IMR-90 (cell line): ENCODE measurements around the gene MTMR3. TPM values are rescaled to one million over a fixed set of nuclear protein-coding genes. Genes with fewer than 3 reads are reported as not detected.

Experiments used
- ATAC-seq: fragments of 200-7000 bp; cut with Tn5 transposase; 2 replicates; pipeline ENCODE4 v1.9.1; 2020; ENCODE audit warnings: low read depth, mild to moderate bottlenecking, moderate library complexity
- BruUV-seq: library from RNA; stranded (reverse); fragments of 400-500 nt; replicated peaks from 2 replicates; lab custom pipeline; 2021; lab: Mats Ljungman, UMichigan
- CTCF ChIA-PET: fragments of 300-600 bp; formaldehyde crosslinking; extraction: SDS; loops from one replicate; lab custom pipeline; 2021; ENCODE audit warnings: antibody characterized with exemption; lab: Yijun Ruan, JAX
- POLR2A ChIA-PET: fragments of 300-600 bp; sonication (Branson Sonifier 250); formaldehyde crosslinking; loops from one replicate; lab custom pipeline; 2022; ENCODE audit warnings: antibody characterized with exemption; ENCODE audit not compliant: unreplicated experiment; lab: Charles Lee
- DNase-seq: peaks from one replicate; pipeline ENCODE4 v3.0.0; 2013
- H2AFZ ChIP-seq: replicated peaks from 2 replicates; pipeline ENCODE3; 2013; ENCODE audit warnings: low read length, mild to moderate bottlenecking; ENCODE audit not compliant: poor library complexity
- H2AK5ac ChIP-seq: 2 replicates; pipeline ENCODE4 v1.6.1; 2013; ENCODE audit warnings: low read depth, low read length, inconsistent platforms
- H2AK9ac ChIP-seq: replicated peaks from 2 replicates; pipeline ENCODE3; 2013; ENCODE audit warnings: mild to moderate bottlenecking, low read depth, low read length, moderate library complexity; ENCODE audit not compliant: poor library complexity
- H2BK120ac ChIP-seq: 2 replicates; pipeline ENCODE4 v1.6.1; 2013; ENCODE audit warnings: low read depth, low read length, inconsistent platforms
- H2BK15ac ChIP-seq: 3 replicates; pipeline ENCODE4 v1.6.1; 2013; ENCODE audit warnings: low read depth, low read length, inconsistent platforms
- H2BK20ac ChIP-seq: 2 replicates; pipeline ENCODE4 v1.6.1; 2013; ENCODE audit warnings: low read depth, mild to moderate bottlenecking, inconsistent platforms, low read length, moderate library complexity
- H2BK5ac ChIP-seq: 2 replicates; pipeline ENCODE4 v1.6.1; 2013; ENCODE audit warnings: mild to moderate bottlenecking, low read depth, low read length, inconsistent platforms; ENCODE audit not compliant: poor library complexity, severe bottlenecking
- H3K14ac ChIP-seq: replicated peaks from 2 replicates; pipeline ENCODE4 v1.6.1; 2013; ENCODE audit warnings: low read depth, low read length, inconsistent platforms
- H3K18ac ChIP-seq: 2 replicates; pipeline ENCODE4 v1.6.1; 2013; ENCODE audit warnings: low read depth, low read length, control low read depth
- H3K23ac ChIP-seq: 2 replicates; pipeline ENCODE4 v1.6.1; 2013; ENCODE audit warnings: low read depth, low read length, inconsistent platforms
- H3K27ac ChIP-seq: 2 replicates; pipeline ENCODE4 v1.5.1; 2013; ENCODE audit warnings: mild to moderate bottlenecking, control low read depth, low read length; ENCODE audit not compliant: insufficient read depth
- H3K27me3 ChIP-seq: 2 replicates; pipeline ENCODE4 v1.6.1; 2013; ENCODE audit warnings: low read length; ENCODE audit not compliant: control insufficient read depth, insufficient read depth
- H3K36me3 ChIP-seq: 2 replicates; pipeline ENCODE4 v1.6.1; 2013; ENCODE audit warnings: low read length, mixed read lengths; ENCODE audit not compliant: control insufficient read depth, insufficient read depth
- H3K4ac ChIP-seq: 2 replicates; pipeline ENCODE4 v1.6.1; 2013; ENCODE audit warnings: low read depth, low read length, inconsistent platforms
- H3K4me1 ChIP-seq: 2 replicates; pipeline ENCODE4 v1.6.1; 2013; ENCODE audit warnings: low read length, mixed read lengths; ENCODE audit not compliant: control insufficient read depth, insufficient read depth
- H3K4me2 ChIP-seq: 2 replicates; pipeline ENCODE4 v1.6.1; 2013; ENCODE audit warnings: low read depth, mild to moderate bottlenecking, control low read depth, low read length, moderate library complexity
- H3K4me3 ChIP-seq: 2 replicates; pipeline ENCODE4 v1.5.1; 2013; ENCODE audit warnings: low read depth, mild to moderate bottlenecking, control low read depth, low read length, moderate library complexity; ENCODE audit not compliant: insufficient read depth
- H3K56ac ChIP-seq: 2 replicates; pipeline ENCODE4 v1.6.1; 2013; ENCODE audit warnings: low read length, inconsistent platforms; ENCODE audit not compliant: insufficient read depth; ENCODE audit errors: extremely low read depth
- H3K79me1 ChIP-seq, 2 experiments: 2 replicates each; pipeline ENCODE4 v1.6.1; 2013; ENCODE audit warnings: low read length in 2 of 2, inconsistent platforms in 1 of 2, low read depth in 1 of 2
- H3K9ac ChIP-seq: 2 replicates; pipeline ENCODE4 v1.6.1; 2013; ENCODE audit warnings: low read depth, low read length, control low read depth
- H3K9me1 ChIP-seq: 2 replicates; pipeline ENCODE4 v1.6.1; 2013; ENCODE audit warnings: low read length, inconsistent platforms; ENCODE audit not compliant: insufficient read depth
- H3K9me3 ChIP-seq: 2 replicates; pipeline ENCODE4 v1.6.1; 2013; ENCODE audit warnings: low read length; ENCODE audit not compliant: control insufficient read depth, insufficient read depth
- H4K20me1 ChIP-seq: 2 replicates; pipeline ENCODE4 v1.6.1; 2013; ENCODE audit warnings: low read length, inconsistent platforms; ENCODE audit not compliant: insufficient read depth
- H4K5ac ChIP-seq: 2 replicates; pipeline ENCODE4 v1.6.1; 2013; ENCODE audit warnings: mild to moderate bottlenecking, low read depth, low read length, control low read depth
- H4K8ac ChIP-seq, 2 experiments: 2 replicates each; pipeline ENCODE4 v1.6.1; 2013; ENCODE audit warnings: low read depth in 2 of 2, low read length in 2 of 2, control low read depth in 1 of 2, inconsistent platforms in 1 of 2
- H4K91ac ChIP-seq: 2 replicates; pipeline ENCODE4 v1.6.1; 2013; ENCODE audit warnings: low read depth, low read length, inconsistent platforms; ENCODE audit not compliant: insufficient read depth
- CHD1 ChIP-seq: IDR thresholded peaks from 2 replicates; pipeline ENCODE4 v1.6.1; 2012; ENCODE audit warnings: low read depth, low read length, improper control_type of control experiment
- FOS ChIP-seq: fragments of 150-350 bp; IDR thresholded peaks from 2 replicates; pipeline ENCODE4 v1.6.1; 2016; ENCODE audit warnings: low read depth, low read length
- MAZ ChIP-seq: IDR thresholded peaks from 2 replicates; pipeline ENCODE4 v1.6.1; 2012; ENCODE audit warnings: low read depth, mild to moderate bottlenecking, low read length, improper control_type of control experiment, moderate library complexity, borderline replicate concordance
- RAD21 ChIP-seq: IDR thresholded peaks from 2 replicates; pipeline ENCODE4 v1.6.1; 2012; ENCODE audit warnings: low read length, improper control_type of control experiment
- RCOR1 ChIP-seq: IDR thresholded peaks from 2 replicates; pipeline ENCODE4 v1.6.1; 2012; ENCODE audit warnings: mild to moderate bottlenecking, low read length, improper control_type of control experiment; ENCODE audit not compliant: insufficient replicate concordance
- WGBS, 2 experiments: methylation state at CpG; one replicate each; pipeline versions ENCODE4 v1.1.5 to v1.1.7; 2013; ENCODE audit warnings: missing lambda C conversion rate in 2 of 2; ENCODE audit not compliant: insufficient read length in 1 of 2; ENCODE audit errors: extremely low coverage in 2 of 2; 5-methylcytosine and 5-hydroxymethylcytosine counted together
- dilution Hi-C: fragments of 300-500 bp; cut with HindIII; formaldehyde crosslinking; loops from one replicate; pipeline ENCODE4 v1.14.3; 2018; ENCODE audit warnings: low sequenced_read_pairs; ENCODE audit not compliant: unreplicated experiment
- in situ Hi-C: fragments of 300-500 bp; cut with MboI; formaldehyde crosslinking; loops from 3 replicates; pipeline ENCODE4 v1.14.3; 2019; ENCODE audit warnings: low sequenced_read_pairs, inconsistent platforms, mixed read lengths
- intact Hi-C: fragments of 100-400 bp; cut with micrococcal nuclease; formaldehyde crosslinking; loops from 2 replicates; pipeline ENCODE4 v1.10.0; 2022
- polyA plus RNA-seq, 3 experiments: library from polyadenylated mRNA; depleted of rRNA; stranded (reverse); fragments of >200 nt; gene quantifications; 2 replicates each; pipeline ENCODE4 v1.2.3, GENCODE V29; 2012; ENCODE audit warnings: low replicate concordance in 1 of 3
- total RNA-seq: library from RNA; depleted of rRNA; stranded (reverse); fragments of >200 nt; gene quantifications from 2 replicates; pipeline ENCODE4 v1.2.3, GENCODE V29; 2012

MTMR3 gene
- total and polyA plus RNA-seq, 2 of the 4 experiments (the other 2 are of a cell fraction), result 21.3 to 29.4 TPM

DNA sequence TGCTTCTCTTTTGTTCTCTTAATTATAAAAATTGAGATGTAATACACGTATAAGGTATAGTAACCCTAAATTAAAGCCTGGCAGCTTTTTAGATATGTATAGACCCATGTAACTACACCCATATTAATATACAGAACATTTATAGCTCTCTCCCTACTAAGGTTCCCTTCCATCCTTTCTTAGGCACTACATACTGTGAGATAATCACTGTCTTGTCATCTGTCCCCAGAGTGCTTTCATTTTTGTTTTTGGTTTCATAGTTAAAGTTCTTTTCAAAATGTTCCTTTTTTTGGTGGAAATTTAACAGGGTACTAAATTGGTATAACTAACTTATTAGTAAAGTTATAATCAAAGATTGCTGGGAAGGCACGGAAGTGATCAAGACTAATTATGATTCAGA is 49.2 kb downstream of the MTMR3 start:
- no peak overlapping the region for H3K9ac ChIP-seq
- no peak overlapping the region for H2BK120ac ChIP-seq
- ChIA-PET CTCF (interaction anchor here (1.0 to 1.1 kb wide), 2 partner anchors 49 to 73 kb away, joined by 3 read pairs; no protein-coding TSS in a partner anchor), POLR2A (no interaction called here)
- H3K4me2 ChIP-seq, result no peak overlapping the region
- H3K23ac ChIP-seq, result no peak overlapping the region
- no peak overlapping the region for H3K4ac ChIP-seq
- no CpG with 5 or more reads among the region's 2 CpGs for WGBS, 2 experiments
- no peak overlapping the region for H2BK15ac ChIP-seq
- H2AK9ac ChIP-seq, result no peak overlapping the region
- no peak overlapping the region for H2BK20ac ChIP-seq
- in situ Hi-C loops (no loop called here), dilution Hi-C loops (no loop called here), intact Hi-C loops (no loop called here)
- H3K79me1 ChIP-seq, result peaks cover 16 to 53% of the 10 kb centered on the region in 2 experiments
- no peak overlapping the region for H3K18ac ChIP-seq
- H3K4me3 ChIP-seq, result no peak overlapping the region
- H4K5ac ChIP-seq, result no peak overlapping the region
- no peak for ATAC-seq
- no peak overlapping the region for H2AFZ ChIP-seq
- H4K91ac ChIP-seq, result no peak overlapping the region
- DNase-seq, result no peak
- H3K9me3 ChIP-seq, result no peaks in the 10 kb centered on the region
- H3K27ac ChIP-seq, result no peak overlapping the region
- peaks cover 49% of the 10 kb centered on the region for H4K20me1 ChIP-seq
- no peaks in the 10 kb centered on the region for H3K27me3 ChIP-seq
- H3K9me1 ChIP-seq, result 0 out of 2 replicates have a peak, but pooled peaks cover 2% of the 10 kb centered on the region
- BruUV-seq, result no TSS peak
- no peaks in the 10 kb centered on the region for H3K36me3 ChIP-seq
- H2BK5ac ChIP-seq, result no peak overlapping the region
- H3K14ac ChIP-seq, result no peak overlapping the region
- no peaks in the 10 kb centered on the region for H3K4me1 ChIP-seq
- no peak overlapping the region for H3K56ac ChIP-seq
- no peak overlapping the region for H4K8ac ChIP-seq
- H2AK5ac ChIP-seq, result no peak overlapping the region
- no peak for TF ChIP-seq MAZ
- TF ChIP-seq RCOR1, result no peak
- no peak for TF ChIP-seq FOS
- no peak for TF ChIP-seq CHD1
- no peak for TF ChIP-seq RAD21
